ENCODE measurements around the gene ZSWIM4. TPM values are rescaled to one million over a fixed set of nuclear protein-coding genes. Genes with fewer than 3 reads are reported as not detected.

ZSWIM4 gene
- total and polyA plus RNA-seq, 9 donors: 1.5 to 6.1 (median 4.5) TPM

GRCh38 chr19:13808856-13809255 lies 13.6 kb downstream of the ZSWIM4 start:
- Histone ChIP-seq H3K4me1 (ENCODE audit: control insufficient read depth, insufficient read depth, low read length) (no peaks in the 10 kb centered on the region), H3K27ac (ENCODE audit: low read length) (no peak overlapping the region), H3K27me3 (ENCODE audit: control insufficient read depth, insufficient read depth, low read length) (no peaks in the 10 kb centered on the region), H3K36me3 (ENCODE audit: control insufficient read depth, insufficient read depth, low read length) (peaks cover 47% of the 10 kb centered on the region), H3K9me3 (replicated peaks; ENCODE audit: control insufficient read depth, low read depth, low read length) (no peaks in the 10 kb centered on the region), H3K4me3 (ENCODE audit: low read length) (no peak overlapping the region)
- no peak for DNase-seq
- 96% methylated on average over 28 of the region's 34 CpGs for WGBS (ENCODE audit: insufficient coverage)

- WGBS (ENCODE audit: insufficient coverage): 97% methylated on average over 8 of the region's 11 CpGs
- Histone ChIP-seq H3K9me3 (replicated peaks; ENCODE audit: control insufficient read depth, low read depth, low read length) (no peaks in the 10 kb centered on the region), H3K36me3 (ENCODE audit: control insufficient read depth, insufficient read depth, low read length) (peaks cover 56% of the 10 kb centered on the region), H3K27me3 (ENCODE audit: control insufficient read depth, insufficient read depth, low read length) (no peaks in the 10 kb centered on the region), H3K4me3 (ENCODE audit: low read length) (no peak overlapping the region), H3K27ac (ENCODE audit: low read length) (no peak overlapping the region), H3K4me1 (ENCODE audit: control insufficient read depth, insufficient read depth, low read length) (no peaks in the 10 kb centered on the region)
- DNase-seq: no peak
Measured at GRCh38 chr19:13812544-13812943, 17.3 kb downstream of the ZSWIM4 start.

- no peaks in the 10 kb centered on the region for H3K4me1 ChIP-seq (ENCODE audit: control insufficient read depth, insufficient read depth, low read length)
- DNase-seq: no peak
- no peaks in the 10 kb centered on the region for H3K27me3 ChIP-seq (ENCODE audit: control insufficient read depth, insufficient read depth, low read length)
- H3K9me3 ChIP-seq (replicated peaks; ENCODE audit: control insufficient read depth, low read depth, low read length): no peaks in the 10 kb centered on the region
- H3K36me3 ChIP-seq (ENCODE audit: control insufficient read depth, insufficient read depth, low read length): peaks cover 53% of the 10 kb centered on the region
- 100% methylated on average over 1 of the region's 2 CpGs for WGBS (ENCODE audit: insufficient coverage)
- no peak overlapping the region for H3K4me3 ChIP-seq (ENCODE audit: low read length)
- no peak overlapping the region for H3K27ac ChIP-seq (ENCODE audit: low read length)
Measured at GRCh38 chr19:13813147-13813546, 17.9 kb downstream of the ZSWIM4 start.

GRCh38 chr19:13814550-13814949 lies 19.3 kb downstream of the ZSWIM4 start:
- no peaks in the 10 kb centered on the region for H3K4me1 ChIP-seq (ENCODE audit: control insufficient read depth, insufficient read depth, low read length)
- 93% methylated on average over 14 of the region's 21 CpGs for WGBS (ENCODE audit: insufficient coverage)
- no peaks in the 10 kb centered on the region for H3K9me3 ChIP-seq (replicated peaks; ENCODE audit: control insufficient read depth, low read depth, low read length)
- H3K36me3 ChIP-seq (ENCODE audit: control insufficient read depth, insufficient read depth, low read length): peaks cover 43% of the 10 kb centered on the region
- no peak overlapping the region for H3K4me3 ChIP-seq (ENCODE audit: low read length)
- DNase-seq: no peak
- no peak overlapping the region for H3K27ac ChIP-seq (ENCODE audit: low read length)
- H3K27me3 ChIP-seq (ENCODE audit: control insufficient read depth, insufficient read depth, low read length): no peaks in the 10 kb centered on the region

- H3K4me3 ChIP-seq (ENCODE audit: low read length): no peak overlapping the region
- 38% methylated on average over 4 of the region's 11 CpGs for WGBS (ENCODE audit: insufficient coverage)
- H3K27ac ChIP-seq (ENCODE audit: low read length): no peak overlapping the region
- no peaks in the 10 kb centered on the region for H3K4me1 ChIP-seq (ENCODE audit: control insufficient read depth, insufficient read depth, low read length)
- H3K36me3 ChIP-seq (ENCODE audit: control insufficient read depth, insufficient read depth, low read length): peaks cover 38% of the 10 kb centered on the region
- H3K27me3 ChIP-seq (ENCODE audit: control insufficient read depth, insufficient read depth, low read length): no peaks in the 10 kb centered on the region
- H3K9me3 ChIP-seq (replicated peaks; ENCODE audit: control insufficient read depth, low read depth, low read length): no peaks in the 10 kb centered on the region
- DNase-seq: no peak
Measured at GRCh38 chr19:13817018-13817614, 21.9 kb downstream of the ZSWIM4 start.

GRCh38 chr19:13817615-13818371 lies 22.6 kb downstream of the ZSWIM4 start:
- WGBS (ENCODE audit: insufficient coverage): 39% methylated on average over 27 of the region's 35 CpGs
- Histone ChIP-seq H3K36me3 (ENCODE audit: control insufficient read depth, insufficient read depth, low read length) (peaks cover 35% of the 10 kb centered on the region), H3K4me1 (ENCODE audit: control insufficient read depth, insufficient read depth, low read length) (peaks cover 4% of the 10 kb centered on the region), H3K27me3 (ENCODE audit: control insufficient read depth, insufficient read depth, low read length) (no peaks in the 10 kb centered on the region), H3K9me3 (replicated peaks; ENCODE audit: control insufficient read depth, low read depth, low read length) (no peaks in the 10 kb centered on the region), H3K4me3 (ENCODE audit: low read length) (no peak overlapping the region), H3K27ac (ENCODE audit: low read length) (no peak overlapping the region)
- DNase-seq: no peak

GRCh38 chr19:13819238-13819637 lies 24.0 kb downstream of the ZSWIM4 start:
- Histone ChIP-seq H3K4me1 (ENCODE audit: control insufficient read depth, insufficient read depth, low read length) (peaks cover 5% of the 10 kb centered on the region), H3K27ac (ENCODE audit: low read length) (no peak overlapping the region), H3K27me3 (ENCODE audit: control insufficient read depth, insufficient read depth, low read length) (no peaks in the 10 kb centered on the region), H3K9me3 (replicated peaks; ENCODE audit: control insufficient read depth, low read depth, low read length) (no peaks in the 10 kb centered on the region), H3K36me3 (ENCODE audit: control insufficient read depth, insufficient read depth, low read length) (peaks cover 35% of the 10 kb centered on the region), H3K4me3 (ENCODE audit: low read length) (no peak overlapping the region)
- 100% methylated on average over 3 of the region's 11 CpGs for WGBS (ENCODE audit: insufficient coverage)
- no peak for DNase-seq

GRCh38 chr19:13821292-13821691 lies 26.0 kb downstream of the ZSWIM4 start:
- no peak for DNase-seq
- WGBS (ENCODE audit: insufficient coverage): 100% methylated on average over 1 of the region's 2 CpGs
- no peak overlapping the region for H3K27ac ChIP-seq (ENCODE audit: low read length)
- peaks cover 5% of the 10 kb centered on the region for H3K4me1 ChIP-seq (ENCODE audit: control insufficient read depth, insufficient read depth, low read length)
- H3K9me3 ChIP-seq (replicated peaks; ENCODE audit: control insufficient read depth, low read depth, low read length): no peaks in the 10 kb centered on the region
- H3K36me3 ChIP-seq (ENCODE audit: control insufficient read depth, insufficient read depth, low read length): peaks cover 43% of the 10 kb centered on the region
- H3K27me3 ChIP-seq (ENCODE audit: control insufficient read depth, insufficient read depth, low read length): no peaks in the 10 kb centered on the region
- no peak overlapping the region for H3K4me3 ChIP-seq (ENCODE audit: low read length)

- Histone ChIP-seq H3K36me3 (ENCODE audit: control insufficient read depth, insufficient read depth, low read length) (peaks cover 43% of the 10 kb centered on the region), H3K27ac (ENCODE audit: low read length) (no peak overlapping the region)
- DNase-seq: no peak
Measured at GRCh38 chr19:13823256-13823655, 28.0 kb downstream of the ZSWIM4 start.

GRCh38 chr19:13823901-13824300 lies 28.7 kb downstream of the ZSWIM4 start:
- no peaks in the 10 kb centered on the region for H3K27me3 ChIP-seq (ENCODE audit: control insufficient read depth, insufficient read depth, low read length)
- H3K9me3 ChIP-seq (replicated peaks; ENCODE audit: control insufficient read depth, low read depth, low read length): no peaks in the 10 kb centered on the region
- H3K4me3 ChIP-seq (ENCODE audit: low read length): no peak overlapping the region
- 85% methylated on average over 2 of the region's 2 CpGs for WGBS (ENCODE audit: insufficient coverage)
- H3K4me1 ChIP-seq (ENCODE audit: control insufficient read depth, insufficient read depth, low read length): peaks cover 5% of the 10 kb centered on the region
- H3K27ac ChIP-seq (ENCODE audit: low read length): no peak overlapping the region
- no peak for DNase-seq
- peaks cover 50% of the 10 kb centered on the region for H3K36me3 ChIP-seq (ENCODE audit: control insufficient read depth, insufficient read depth, low read length)

More at GRCh38 chr19:13823256-13823655, 28.0 kb downstream of the ZSWIM4 start:
- Histone ChIP-seq H3K9me3 (replicated peaks; ENCODE audit: control insufficient read depth, low read depth, low read length) (no peaks in the 10 kb centered on the region), H3K4me3 (ENCODE audit: low read length) (no peak overlapping the region), H3K27me3 (ENCODE audit: control insufficient read depth, insufficient read depth, low read length) (no peaks in the 10 kb centered on the region), H3K4me1 (ENCODE audit: control insufficient read depth, insufficient read depth, low read length) (peaks cover 5% of the 10 kb centered on the region)
- 80% methylated on average over 7 of the region's 8 CpGs for WGBS (ENCODE audit: insufficient coverage)

Data from muscle of leg (tissue), 11 donors.